H1 (cell line): ENCODE results near the gene HSD17B8. TPM values are rescaled to one million over a fixed set of nuclear protein-coding genes. Genes with fewer than 3 reads are reported as not detected.
A peak's percentile ranks its signal among the peaks of the same experiment; 100 is the strongest.

ENCODE experiments used
- ASH2L ChIP-seq: fragments of 200-600, 300-600 bp; sonication (generic); IDR thresholded peaks from one replicate; pipeline ENCODE4 v1.7.1; 2017; ENCODE audit warnings: low read length
- BRCA1 ChIP-seq: IDR thresholded peaks from 2 replicates; pipeline ENCODE4 v1.6.1; 2012; ENCODE audit warnings: low read depth, low read length, improper control_type of control experiment
- CHD7 ChIP-seq: fragments of 300-600 bp; sonication (generic); IDR thresholded peaks from 2 replicates; pipeline ENCODE4 v1.7.1; 2012; ENCODE audit warnings: low read length, moderate library complexity, mild to moderate bottlenecking, inconsistent platforms; ENCODE audit not compliant: insufficient replicate concordance
- CTCF ChIP-seq, 3 experiments: IDR thresholded peaks; 1 replicate in 2 of 3; 2 replicates in 1 of 3; pipeline versions ENCODE4 v1.5.1 to v1.6.1; 2011; ENCODE audit warnings: low read length in 3 of 3, mild to moderate bottlenecking in 3 of 3, inconsistent platforms in 2 of 3, low read depth in 1 of 3, moderate library complexity in 1 of 3; ENCODE audit not compliant: insufficient read depth in 1 of 3; ENCODE audit errors: control extremely low read depth in 1 of 3
- FOSL1 ChIP-seq: IDR thresholded peaks from 2 replicates; pipeline ENCODE4 v1.6.1; 2011; ENCODE audit warnings: mild to moderate bottlenecking, low read depth, low read length, moderate library complexity; ENCODE audit not compliant: insufficient read depth
- KDM4A ChIP-seq: IDR thresholded peaks from one replicate; pipeline ENCODE4 v1.7.1; 2012; ENCODE audit warnings: low read depth, mild to moderate bottlenecking, moderate library complexity, low read length, inconsistent platforms; ENCODE audit not compliant: severe bottlenecking
- RXRA ChIP-seq: IDR thresholded peaks from 2 replicates; pipeline ENCODE4 v1.6.1; 2011; ENCODE audit warnings: low read depth, mild to moderate bottlenecking, low read length, moderate library complexity; ENCODE audit not compliant: insufficient read depth
- polyA plus RNA-seq, 7 experiments: library from polyadenylated mRNA; depleted of rRNA in 3 of 7; stranded (reverse) in 5 of 7; unstranded in 2 of 7; fragments of >200 nt in 5 of 7; fragments of 200-250 nt in 2 of 7; gene quantifications; 1 replicate in 5 of 7; 2 replicates in 1 of 7; 4 replicates in 1 of 7; pipeline versions ENCODE4 v1.2.1 to v1.2.3, GENCODE V29; 2011 to 2013; ENCODE audit warnings: missing spikeins in 2 of 7, mixed read lengths in 2 of 7
- total RNA-seq: library from RNA; stranded (reverse); fragmentation: NEBNext Ultra II Directional; extraction: Animal tissue kit (Norgen Biotek cat#: 25700); gene quantifications from 2 replicates; pipeline ENCODE4 v1.2.1, GENCODE V29; 2021

Gene HSD17B8
- total and polyA plus RNA-seq, 2 of the 8 experiments (the other 6 are each of a cell fraction or from before 2014, with no cell fraction given), result 3.3 to 17.1 TPM

GRCh38 chr6:33195304-33196165 lies 8.9 kb upstream of the HSD17B8 start (continued):
- TF ChIP-seq CHD7, result no peak
- TF ChIP-seq ASH2L, result no peak
- TF ChIP-seq FOSL1, result no peak
- TF ChIP-seq RXRA, result 0 out of 2 replicates have a peak, but pooled peaks have one; percentile 66
- TF ChIP-seq KDM4A, result no peak
- no peak for TF ChIP-seq BRCA1
- TF ChIP-seq CTCF (IDR thresholded peaks at IDR 0.05; ENCODE audit: control extremely low read depth in 1 of 3, insufficient read depth in 1 of 3, low read depth in 1 of 3, low read length in 3 of 3), result no peak
